ENCODE data around the gene DCC. TPM values are rescaled to one million over a fixed set of nuclear protein-coding genes. Genes with fewer than 3 reads are reported as not detected.
"Not testable (repeated sequence)": the region's sequence is repeated elsewhere in the genome, so short reads cannot be mapped to it uniquely, and the experiment has no call there.

Gene DCC
- total and polyA plus RNA-seq, 7 experiments from 2014 or later, result not detected

DNA sequence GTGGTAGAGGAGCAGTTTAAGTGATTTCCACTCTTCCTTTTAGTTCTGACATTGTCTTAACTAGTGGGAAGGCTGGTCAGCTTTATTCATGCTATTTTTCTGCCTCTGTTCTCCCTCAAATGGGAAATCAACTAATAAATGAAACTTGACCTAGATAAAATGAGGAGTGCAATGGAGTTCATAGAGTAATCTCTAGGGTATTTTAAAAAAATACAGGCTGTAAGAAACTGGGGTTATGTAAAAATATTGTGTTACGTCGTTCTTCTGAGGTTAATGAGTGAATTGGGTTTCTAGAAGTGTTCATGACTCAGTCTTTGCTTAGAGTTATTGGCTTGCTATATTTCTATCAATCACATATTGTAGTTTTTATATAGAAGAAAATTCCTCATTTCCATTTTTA, 1150.0 kb downstream of the DCC start:
- Mint-ChIP-seq H3K4me3 (no peak overlapping the region), H3K4me1 (no peaks in the 10 kb centered on the region), H3K9me3 (peaks cover 0 to 22% (median 8%) of the 10 kb centered on the region in 11 donors), H3K27ac (no peak overlapping the region), H3K36me3 (no peaks in the 10 kb centered on the region), H3K27me3 (no peaks in the 10 kb centered on the region)
- ATAC-seq (no peak), DNase-seq (no peak)
- ChIA-PET POLR2A (no interaction called here), CTCF (no interaction called here)
- no peaks in the 10 kb centered on the region for H3K27me3 ChIP-seq (ENCODE audit: control insufficient read depth in 2 of 2, insufficient read depth in 2 of 2, low read length in 2 of 2)
- no peaks in the 10 kb centered on the region for H3K9me3 ChIP-seq (ENCODE audit: control insufficient read depth in 2 of 3, low read length in 3 of 3)
- H3K27ac ChIP-seq (ENCODE audit: low read depth, low read length), result no peak overlapping the region
- intact Hi-C loops (cut with micrococcal nuclease), result no loop called here
- no peak overlapping the region for H3K4me3 ChIP-seq (ENCODE audit: low read length)
- H3K36me3 ChIP-seq (ENCODE audit: control insufficient read depth in 2 of 3, insufficient read depth in 3 of 3, low read length in 3 of 3), result no peaks in the 10 kb centered on the region
- no peaks in the 10 kb centered on the region for H3K4me1 ChIP-seq (ENCODE audit: control insufficient read depth in 2 of 2, insufficient read depth in 2 of 2, low read length in 2 of 2)

DNA sequence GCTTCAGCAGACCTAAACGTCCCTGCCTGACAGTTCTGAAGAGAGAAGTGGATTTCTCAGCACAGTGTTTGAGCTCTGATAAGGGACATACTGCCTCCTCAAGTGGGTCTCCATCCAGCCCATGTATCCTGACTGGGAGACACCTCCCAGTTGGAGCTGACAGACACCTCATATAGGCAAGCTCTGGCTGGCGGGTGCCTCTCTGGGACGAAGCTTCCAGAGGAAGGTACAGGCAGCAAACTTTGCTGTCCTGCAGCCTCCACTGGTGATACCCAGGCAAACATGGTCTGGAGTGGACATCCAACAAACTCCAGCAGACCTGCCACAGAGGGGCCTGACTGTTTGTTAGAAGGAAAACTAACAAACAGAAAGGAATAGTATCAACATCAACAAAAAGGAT, 1156.0 kb downstream of the DCC start:
- Mint-ChIP-seq H3K4me1 (no peaks in the 10 kb centered on the region), H3K4me3 (no peak overlapping the region), H3K27me3 (no peaks in the 10 kb centered on the region), H3K9me3 (peaks cover 0 to 15% (median 8%) of the 10 kb centered on the region in 11 donors), H3K36me3 (no peaks in the 10 kb centered on the region), H3K27ac (no peak overlapping the region)
- intact Hi-C loops (cut with micrococcal nuclease), result no loop called here
- Histone ChIP-seq H3K9me3 (ENCODE audit: control insufficient read depth in 2 of 3, low read length in 3 of 3) (no peaks in the 10 kb centered on the region), H3K4me1 (ENCODE audit: control insufficient read depth in 2 of 2, insufficient read depth in 2 of 2, low read length in 2 of 2) (no peaks in the 10 kb centered on the region), H3K27me3 (ENCODE audit: control insufficient read depth in 2 of 2, insufficient read depth in 2 of 2, low read length in 2 of 2) (no peaks in the 10 kb centered on the region), H3K27ac (ENCODE audit: low read depth, low read length) (no peak overlapping the region), H3K4me3 (ENCODE audit: low read length) (no peak overlapping the region), H3K36me3 (ENCODE audit: control insufficient read depth in 2 of 3, insufficient read depth in 3 of 3, low read length in 3 of 3) (no peaks in the 10 kb centered on the region)
- DNase-seq (no peak), ATAC-seq (no peak)
- ChIA-PET POLR2A (no interaction called here), CTCF (no interaction called here)

DNA sequence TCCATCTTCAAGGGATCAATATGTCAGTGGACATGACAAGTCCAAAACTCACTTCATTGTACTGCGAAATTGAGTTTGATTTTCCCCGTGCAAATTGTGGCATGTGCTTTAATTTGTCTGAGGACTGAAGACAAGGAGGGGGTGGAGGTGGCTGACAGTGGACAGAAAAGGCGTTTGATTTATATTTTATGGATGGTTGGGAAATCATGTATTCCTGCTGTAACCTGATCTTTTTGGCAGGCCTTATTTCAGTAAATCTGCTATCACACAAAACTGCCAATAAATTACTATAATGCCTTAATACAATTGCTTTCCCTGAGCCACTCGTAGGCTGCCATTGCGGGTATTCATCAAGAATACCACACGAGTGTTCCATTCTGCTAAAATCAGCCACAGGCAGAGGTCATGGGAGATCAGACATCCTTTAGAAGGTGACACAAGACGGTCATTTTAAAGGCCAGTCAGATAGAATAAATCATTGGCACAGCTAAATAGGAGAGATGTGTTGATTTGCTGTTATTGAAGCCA, 1164.0 kb downstream of the DCC start:
- H3K27me3 Mint-ChIP-seq, result no peaks in the 10 kb centered on the region
- H3K36me3 Mint-ChIP-seq, result no peaks in the 10 kb centered on the region
- Histone ChIP-seq H3K4me1 (ENCODE audit: control insufficient read depth in 2 of 2, insufficient read depth in 2 of 2, low read length in 2 of 2) (no peaks in the 10 kb centered on the region), H3K9me3 (ENCODE audit: control insufficient read depth in 2 of 3, low read length in 3 of 3) (no peaks in the 10 kb centered on the region), H3K27ac (ENCODE audit: low read depth, low read length) (no peak overlapping the region), H3K27me3 (ENCODE audit: control insufficient read depth in 2 of 2, insufficient read depth in 2 of 2, low read length in 2 of 2) (no peaks in the 10 kb centered on the region), H3K4me3 (ENCODE audit: low read length) (no peak overlapping the region), H3K36me3 (ENCODE audit: control insufficient read depth in 2 of 3, insufficient read depth in 3 of 3, low read length in 3 of 3) (no peaks in the 10 kb centered on the region)
- no peak overlapping the region for H3K4me3 Mint-ChIP-seq
- CTCF ChIA-PET, result no interaction called here
- no peaks in the 10 kb centered on the region for H3K4me1 Mint-ChIP-seq
- H3K9me3 Mint-ChIP-seq, result peaks cover 0 to 8% (median 1%) of the 10 kb centered on the region in 11 donors
- ATAC-seq, result no peak
- H3K27ac Mint-ChIP-seq, result no peak overlapping the region
- DNase-seq, result no peak
- POLR2A ChIA-PET, result no interaction called here
- intact Hi-C loops (cut with micrococcal nuclease), result no loop called here

DNA sequence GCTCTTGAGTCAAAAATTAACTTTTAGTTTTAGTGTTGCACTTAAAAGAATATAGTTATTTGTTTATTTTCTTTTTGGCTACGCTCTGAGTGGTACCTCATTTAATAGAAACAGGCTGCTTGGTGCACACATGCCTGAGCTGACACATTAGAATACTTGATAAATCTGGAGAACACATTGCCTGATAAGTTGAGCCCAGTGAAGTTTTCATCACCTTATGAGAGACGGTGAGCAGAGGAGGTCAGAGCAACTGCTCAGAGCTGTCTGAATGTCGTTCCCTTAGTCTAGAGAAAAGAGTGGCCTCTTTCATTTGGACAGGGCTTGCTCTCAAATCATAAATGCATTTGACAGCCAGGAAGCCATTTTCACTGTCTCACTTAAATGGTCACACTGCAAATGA, 1168.5 kb downstream of the DCC start:
- peaks cover 0 to 7% (median 0%) of the 10 kb centered on the region in 11 donors for H3K9me3 Mint-ChIP-seq
- ChIA-PET CTCF (no interaction called here), POLR2A (no interaction called here)
- H3K27me3 Mint-ChIP-seq, result no peaks in the 10 kb centered on the region
- no peaks in the 10 kb centered on the region for H3K4me1 ChIP-seq (ENCODE audit: control insufficient read depth in 2 of 2, insufficient read depth in 2 of 2, low read length in 2 of 2)
- H3K9me3 ChIP-seq (ENCODE audit: control insufficient read depth in 2 of 3, low read length in 3 of 3), result no peaks in the 10 kb centered on the region
- intact Hi-C loops (cut with micrococcal nuclease), result no loop called here
- H3K27ac ChIP-seq (ENCODE audit: low read depth, low read length), result no peak overlapping the region
- no peak overlapping the region for H3K4me3 Mint-ChIP-seq
- no peaks in the 10 kb centered on the region for H3K36me3 Mint-ChIP-seq
- H3K27ac Mint-ChIP-seq, result no peak overlapping the region
- no peak overlapping the region for H3K4me3 ChIP-seq (ENCODE audit: low read length)
- H3K4me1 Mint-ChIP-seq, result no peaks in the 10 kb centered on the region
- H3K27me3 ChIP-seq (ENCODE audit: control insufficient read depth in 2 of 2, insufficient read depth in 2 of 2, low read length in 2 of 2), result no peaks in the 10 kb centered on the region
- ATAC-seq, result no peak
- no peaks in the 10 kb centered on the region for H3K36me3 ChIP-seq (ENCODE audit: control insufficient read depth in 2 of 3, insufficient read depth in 3 of 3, low read length in 3 of 3)
- no peak for DNase-seq

DNA sequence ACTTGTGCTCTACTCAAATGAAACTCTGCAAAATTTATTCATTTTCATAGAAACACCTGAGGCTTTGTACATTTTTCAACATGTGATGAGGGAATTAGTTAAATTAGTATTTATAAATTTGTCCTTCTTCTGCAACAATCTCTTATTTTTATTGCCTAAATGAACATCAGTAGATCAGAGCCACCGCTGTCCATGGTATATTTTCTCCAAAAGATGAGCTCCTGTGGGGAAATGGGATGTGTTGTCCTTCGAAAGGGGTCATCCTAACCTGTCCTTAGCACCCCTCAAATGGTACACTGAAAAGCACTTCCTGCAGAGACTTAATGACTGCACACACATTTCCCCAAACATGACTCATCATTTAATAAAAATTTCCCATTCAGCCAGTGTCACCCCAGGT, 1169.9 kb downstream of the DCC start:
- H3K4me3 Mint-ChIP-seq, result no peak overlapping the region
- DNase-seq, result no peak
- intact Hi-C loops (cut with micrococcal nuclease), result no loop called here
- H3K4me1 ChIP-seq (ENCODE audit: control insufficient read depth in 2 of 2, insufficient read depth in 2 of 2, low read length in 2 of 2), result no peaks in the 10 kb centered on the region
- H3K27me3 ChIP-seq (ENCODE audit: control insufficient read depth in 2 of 2, insufficient read depth in 2 of 2, low read length in 2 of 2), result no peaks in the 10 kb centered on the region
- peaks cover 0 to 7% (median 4%) of the 10 kb centered on the region in 11 donors for H3K9me3 Mint-ChIP-seq
- H3K36me3 Mint-ChIP-seq, result no peaks in the 10 kb centered on the region
- H3K9me3 ChIP-seq (ENCODE audit: control insufficient read depth in 2 of 3, low read length in 3 of 3), result no peaks in the 10 kb centered on the region
- no peaks in the 10 kb centered on the region for H3K4me1 Mint-ChIP-seq
- no peak overlapping the region for H3K27ac ChIP-seq (ENCODE audit: low read depth, low read length)
- ATAC-seq, result no peak
- no peaks in the 10 kb centered on the region for H3K27me3 Mint-ChIP-seq
- ChIA-PET POLR2A (no interaction called here), CTCF (no interaction called here)
- H3K36me3 ChIP-seq (ENCODE audit: control insufficient read depth in 2 of 3, insufficient read depth in 3 of 3, low read length in 3 of 3), result no peaks in the 10 kb centered on the region
- no peak overlapping the region for H3K27ac Mint-ChIP-seq
- H3K4me3 ChIP-seq (ENCODE audit: low read length), result no peak overlapping the region

DNA sequence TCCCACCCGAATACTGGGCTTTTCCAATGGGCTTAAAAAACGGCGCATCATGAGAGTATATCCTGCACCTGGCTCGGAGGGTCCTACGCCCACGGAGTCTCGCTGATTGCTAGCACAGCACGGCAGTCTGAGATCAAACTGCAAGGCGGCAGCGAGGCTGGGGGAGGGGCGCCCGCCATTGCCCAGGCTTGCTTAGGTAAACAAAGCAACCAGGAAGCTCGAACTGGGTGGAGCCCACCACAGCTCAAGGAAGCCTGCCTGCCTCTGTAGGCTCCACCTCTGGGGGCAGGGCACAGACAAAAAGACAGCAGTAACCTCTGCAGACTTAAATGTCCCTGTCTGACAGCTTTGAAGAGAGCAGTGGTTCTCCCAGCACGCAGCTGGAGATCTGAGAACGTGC, 1171.7 kb downstream of the DCC start:
- H3K27ac Mint-ChIP-seq; H3K4me3 Mint-ChIP-seq; H3K9me3 Mint-ChIP-seq; H3K4me1 ChIP-seq (ENCODE audit: control insufficient read depth in 2 of 2, insufficient read depth in 2 of 2, low read length in 2 of 2); intact Hi-C loops (cut with micrococcal nuclease); CTCF ChIA-PET; H3K4me1 Mint-ChIP-seq; ATAC-seq; H3K27me3 Mint-ChIP-seq; H3K27ac ChIP-seq (ENCODE audit: low read depth, low read length); H3K4me3 ChIP-seq (ENCODE audit: low read length); DNase-seq; POLR2A ChIA-PET; H3K36me3 Mint-ChIP-seq; H3K36me3 ChIP-seq (ENCODE audit: control insufficient read depth in 2 of 3, insufficient read depth in 3 of 3, low read length in 3 of 3); H3K27me3 ChIP-seq (ENCODE audit: control insufficient read depth in 2 of 2, insufficient read depth in 2 of 2, low read length in 2 of 2); H3K9me3 ChIP-seq (ENCODE audit: control insufficient read depth in 2 of 3, low read length in 3 of 3): not testable (repeated sequence)

DNA sequence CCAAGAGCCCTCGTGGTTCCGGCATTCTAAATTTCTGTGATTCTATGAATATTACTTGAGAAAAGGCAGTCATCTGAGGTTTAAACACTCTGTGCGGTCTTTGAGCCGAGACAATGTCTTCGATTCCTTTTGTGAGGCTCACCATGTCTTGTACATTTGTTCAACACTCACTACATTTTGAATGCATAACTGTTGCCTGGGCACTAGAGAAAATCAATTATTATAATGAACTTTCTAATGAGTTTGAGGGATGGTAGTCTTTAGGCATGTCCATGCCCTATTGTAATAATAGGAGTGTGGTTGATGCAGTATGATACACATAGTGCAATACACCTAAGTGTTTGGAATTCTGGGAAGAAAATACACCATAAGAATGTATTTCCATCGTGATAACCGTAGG, 1181.1 kb downstream of the DCC start:
- ATAC-seq, result no peak
- H3K27ac ChIP-seq (ENCODE audit: low read depth, low read length), result no peak overlapping the region
- intact Hi-C loops (cut with micrococcal nuclease), result no loop called here
- H3K4me1 Mint-ChIP-seq, result no peaks in the 10 kb centered on the region
- no peaks in the 10 kb centered on the region for H3K27me3 Mint-ChIP-seq
- H3K9me3 Mint-ChIP-seq, result peaks cover 0 to 4% (median 0%) of the 10 kb centered on the region in 11 donors
- H3K36me3 Mint-ChIP-seq, result no peaks in the 10 kb centered on the region
- no peak overlapping the region for H3K4me3 Mint-ChIP-seq
- ChIA-PET POLR2A (no interaction called here), CTCF (no interaction called here)
- H3K27ac Mint-ChIP-seq, result no peak overlapping the region
- H3K9me3 ChIP-seq (ENCODE audit: control insufficient read depth in 2 of 3, low read length in 3 of 3), result no peaks in the 10 kb centered on the region
- DNase-seq, result no peak
- no peak overlapping the region for H3K4me3 ChIP-seq (ENCODE audit: low read length)
- H3K4me1 ChIP-seq (ENCODE audit: control insufficient read depth in 2 of 2, insufficient read depth in 2 of 2, low read length in 2 of 2), result no peaks in the 10 kb centered on the region
- no peaks in the 10 kb centered on the region for H3K36me3 ChIP-seq (ENCODE audit: control insufficient read depth in 2 of 3, insufficient read depth in 3 of 3, low read length in 3 of 3)
- H3K27me3 ChIP-seq (ENCODE audit: control insufficient read depth in 2 of 2, insufficient read depth in 2 of 2, low read length in 2 of 2), result no peaks in the 10 kb centered on the region

Data from naive thymus-derived CD4-positive, alpha-beta T cell (primary cell).